HG03565 (cell line): ENCODE data around the gene ZNF556.
A peak's percentile ranks its signal among the peaks of the same experiment; 100 is the strongest.

ENCODE experiments used
- ATAC-seq: cut with Tn5 transposase; IDR thresholded peaks from one replicate; pipeline ENCODE4 v1.9.1; 2021; ENCODE audit warnings: mild to moderate bottlenecking, moderate library complexity; ENCODE audit not compliant: unreplicated experiment

Gene ZNF556

GRCh38 chr19:2867025-2867991, at the start of gene ZNF556:
TSS of gene ZNF556 (plus strand) at chr19:2867335. CDS start at chr19:2867422, 87 bp downstream.
- ATAC-seq: no peak

- ATAC-seq: peak; percentile 92
These were observed 47.5 kb upstream of the ZNF556 start, which contains the start of gene ZNF554 for GRCh38 chr19:2819540-2820111. TSS of gene ZNF554 (plus strand) at chr19:2819868. CDS start at chr19:2820072, 204 bp downstream.

GRCh38 chr19:2820112-2820702, 46.9 kb upstream of the ZNF556 start:
- ATAC-seq: no peak

- no peak for ATAC-seq
These were observed 44.3 kb upstream of the ZNF556 start for GRCh38 chr19:2822846-2823245.

- no peak for ATAC-seq
These were observed 43.5 kb upstream of the ZNF556 start for GRCh38 chr19:2823646-2824045.

GRCh38 chr19:2824129-2824528, 43.0 kb upstream of the ZNF556 start:
- no peak for ATAC-seq

- ATAC-seq: no peak
These were observed 40.1 kb upstream of the ZNF556 start for GRCh38 chr19:2827022-2827421.

GRCh38 chr19:2827840-2828489, 39.2 kb upstream of the ZNF556 start:
- ATAC-seq: no peak

GRCh38 chr19:2834294-2834871, 32.8 kb upstream of the ZNF556 start:
- ATAC-seq: no peak

GRCh38 chr19:2837430-2837829, 29.7 kb upstream of the ZNF556 start:
- ATAC-seq: no peak

GRCh38 chr19:2840794-2841791, 26.0 kb upstream of the ZNF556 start, which contains the start of gene ZNF555:
TSS of gene ZNF555 (plus strand) at chr19:2841475. CDS start at chr19:2841573, 98 bp downstream.
- peak; percentile 84 for ATAC-seq

GRCh38 chr19:2841855-2842574, 25.1 kb upstream of the ZNF556 start:
- ATAC-seq: peak; percentile 14

GRCh38 chr19:2845107-2845506, 22.0 kb upstream of the ZNF556 start:
- ATAC-seq: no peak

- ATAC-seq: no peak
These were observed 20.8 kb upstream of the ZNF556 start for GRCh38 chr19:2846180-2846894.

- ATAC-seq: no peak
These were observed 19.6 kb upstream of the ZNF556 start for GRCh38 chr19:2847507-2847906.

GRCh38 chr19:2848616-2849015, 18.5 kb upstream of the ZNF556 start:
- no peak for ATAC-seq

GRCh38 chr19:2850256-2850925, 16.7 kb upstream of the ZNF556 start:
- no peak for ATAC-seq

- ATAC-seq: no peak
These were observed 14.5 kb upstream of the ZNF556 start for GRCh38 chr19:2852598-2852997.
